Esophagus muscularis mucosa (tissue), 3 donors: ENCODE data around the gene PRKAG2.

ENCODE experiments used
- CTCF ChIP-seq, 3 experiments: fragments of 200-600 bp in 2 of 3; fragments of 450-650 bp in 1 of 3; sonication (generic) in 2 of 3; IDR thresholded peaks; one replicate each; pipeline ENCODE4 v1.5.1; 2017 to 2019; ENCODE audit warnings: antibody characterized with exemption in 3 of 3, mild to moderate bottlenecking in 2 of 3, moderate library complexity in 1 of 3
- POLR2A ChIP-seq: fragments of 450-650 bp; IDR thresholded peaks from one replicate; pipeline ENCODE4 v1.6.1; 2017; ENCODE audit warnings: antibody characterized with exemption, moderate library complexity, mild to moderate bottlenecking, low read depth

GRCh38 chr7:151894111-151895007 lies 17.4 kb upstream of the PRKAG2 start:
- TF ChIP-seq CTCF (IDR thresholded peaks at IDR 0.05) (no peak), POLR2A (no peak)
